Ascending aorta (tissue), 2 donors: ENCODE measurements around the gene NPS. TPM values are rescaled to one million over a fixed set of nuclear protein-coding genes. Genes with fewer than 3 reads are reported as not detected.

Experiments used
- DNase-seq, 2 donors: peaks; one replicate each; pipeline ENCODE4 v3.0.0-alpha.2; 2019; ENCODE audit warnings: low spot score in 2 of 2
- H3K27ac ChIP-seq, 2 donors: fragments of 200-600 bp; sonication (generic); one replicate each; pipeline ENCODE4 v1.5.1; 2016 to 2017; ENCODE audit warnings: mild to moderate bottlenecking in 1 of 2
- H3K27me3 ChIP-seq: fragments of 200-600 bp; sonication (generic); one replicate; pipeline ENCODE4 v1.5.1; 2017
- H3K36me3 ChIP-seq, 2 donors: fragments of 200-600 bp; sonication (generic); one replicate each; pipeline ENCODE4 v1.5.1; 2016
- H3K4me1 ChIP-seq, 2 donors: fragments of 200-600 bp; sonication (generic); one replicate each; pipeline ENCODE4 v1.5.1; 2016 to 2017; ENCODE audit warnings: mild to moderate bottlenecking in 1 of 2
- H3K4me3 ChIP-seq, 2 donors: fragments of 200-600 bp; sonication (generic); one replicate each; pipeline ENCODE4 v1.5.1; 2016 to 2017; ENCODE audit warnings: mild to moderate bottlenecking in 1 of 2
- H3K9me3 ChIP-seq, 2 donors: fragments of 200-600 bp; sonication (generic); one replicate each; pipeline ENCODE4 v1.5.1; 2016
- intact Hi-C: fragments of 100-400 bp; cut with DNase I; formaldehyde crosslinking; loops from one replicate; pipeline ENCODE4 v1.15.1; 2023
- total RNA-seq: library from RNA; depleted of rRNA; stranded (reverse); fragments of >200 nt; gene quantifications from one replicate; pipeline ENCODE4 v1.1.0, GENCODE V29; 2016
- TF ChIP-seq, protein P1 (sequence below), 3 experiments: fragments of 200-600 bp in 2 of 3; fragments of 450-650 bp in 1 of 3; sonication (generic) in 2 of 3; IDR thresholded peaks; one replicate each; pipeline ENCODE4 v1.5.1; 2016 to 2019; ENCODE audit warnings: antibody characterized with exemption in 3 of 3, mild to moderate bottlenecking in 1 of 3, moderate library complexity in 1 of 3

NPS gene
- total RNA-seq, 1 donor from 2014 or later: not detected

DNA sequence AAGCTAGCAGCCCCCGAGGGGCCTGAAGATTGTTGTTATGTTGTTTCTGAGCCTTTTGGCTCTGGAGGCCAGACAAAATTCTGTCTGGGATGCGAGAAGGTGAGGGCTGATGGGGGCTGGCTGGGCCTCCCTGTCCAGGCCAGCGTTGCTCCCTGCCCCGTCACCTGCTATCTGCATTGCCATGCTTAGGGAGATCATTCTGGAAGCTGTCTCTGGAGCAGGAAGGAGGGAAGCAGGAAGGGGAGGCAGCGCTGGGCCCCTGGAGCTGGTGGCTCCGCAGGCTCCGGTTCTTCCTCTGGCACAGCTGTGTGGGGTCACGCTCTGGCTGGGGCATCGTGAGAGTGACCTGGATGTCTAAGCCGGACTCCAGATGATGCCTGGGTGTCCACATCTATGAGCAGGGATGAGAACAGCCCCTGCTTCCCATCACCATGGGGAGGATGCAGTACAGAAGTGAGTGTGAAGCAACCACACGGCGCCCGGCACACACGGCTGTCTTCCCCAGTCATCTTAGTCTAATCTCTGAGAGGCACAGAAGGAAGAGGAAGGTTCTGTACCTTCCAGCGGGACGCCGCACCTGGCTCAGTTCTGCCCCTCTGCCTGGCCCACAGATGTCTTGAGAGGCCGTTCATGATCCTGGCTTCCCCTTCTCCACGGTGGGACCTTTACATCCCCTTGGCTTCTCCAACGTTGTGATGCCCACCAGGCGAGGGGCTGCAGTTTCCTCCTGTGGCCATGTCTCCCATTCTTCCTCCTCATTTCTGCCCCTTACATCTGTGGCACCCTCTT, 11.9 kb upstream of the NPS start:
- TF ChIP-seq, protein P1, sequence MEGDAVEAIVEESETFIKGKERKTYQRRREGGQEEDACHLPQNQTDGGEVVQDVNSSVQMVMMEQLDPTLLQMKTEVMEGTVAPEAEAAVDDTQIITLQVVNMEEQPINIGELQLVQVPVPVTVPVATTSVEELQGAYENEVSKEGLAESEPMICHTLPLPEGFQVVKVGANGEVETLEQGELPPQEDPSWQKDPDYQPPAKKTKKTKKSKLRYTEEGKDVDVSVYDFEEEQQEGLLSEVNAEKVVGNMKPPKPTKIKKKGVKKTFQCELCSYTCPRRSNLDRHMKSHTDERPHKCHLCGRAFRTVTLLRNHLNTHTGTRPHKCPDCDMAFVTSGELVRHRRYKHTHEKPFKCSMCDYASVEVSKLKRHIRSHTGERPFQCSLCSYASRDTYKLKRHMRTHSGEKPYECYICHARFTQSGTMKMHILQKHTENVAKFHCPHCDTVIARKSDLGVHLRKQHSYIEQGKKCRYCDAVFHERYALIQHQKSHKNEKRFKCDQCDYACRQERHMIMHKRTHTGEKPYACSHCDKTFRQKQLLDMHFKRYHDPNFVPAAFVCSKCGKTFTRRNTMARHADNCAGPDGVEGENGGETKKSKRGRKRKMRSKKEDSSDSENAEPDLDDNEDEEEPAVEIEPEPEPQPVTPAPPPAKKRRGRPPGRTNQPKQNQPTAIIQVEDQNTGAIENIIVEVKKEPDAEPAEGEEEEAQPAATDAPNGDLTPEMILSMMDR (IDR thresholded peaks at IDR 0.05): no peak
- H3K36me3 ChIP-seq: no peaks in the 10 kb centered on the region
- intact Hi-C loops: no loop called here
- H3K9me3 ChIP-seq: no peaks in the 10 kb centered on the region
- H3K4me1 ChIP-seq: no peaks in the 10 kb centered on the region
- no peak for DNase-seq
- no peak overlapping the region for H3K4me3 ChIP-seq
- H3K27ac ChIP-seq: no peak overlapping the region
- no peaks in the 10 kb centered on the region for H3K27me3 ChIP-seq

- no peaks in the 10 kb centered on the region for H3K4me1 ChIP-seq
- DNase-seq: no peak
- intact Hi-C loops: no loop called here
- H3K4me3 ChIP-seq: no peak overlapping the region
- no peak overlapping the region for H3K27ac ChIP-seq
- H3K36me3 ChIP-seq: no peaks in the 10 kb centered on the region
- TF ChIP-seq, protein P1 (IDR thresholded peaks at IDR 0.05): no peak
- H3K27me3 ChIP-seq: no peaks in the 10 kb centered on the region
- H3K9me3 ChIP-seq: no peaks in the 10 kb centered on the region
Observed at GRCh38 chr10:127537924-127538323, 11.2 kb upstream of the NPS start.

GRCh38 chr10:127548022-127548421, 1.1 kb upstream of the NPS start:
- TF ChIP-seq, protein P1 (IDR thresholded peaks at IDR 0.05): no peak
- no peak overlapping the region for H3K27ac ChIP-seq
- H3K4me1 ChIP-seq: no peaks in the 10 kb centered on the region
- DNase-seq: no peak
- intact Hi-C loops: no loop called here
- H3K36me3 ChIP-seq: no peaks in the 10 kb centered on the region
- H3K27me3 ChIP-seq: no peaks in the 10 kb centered on the region
- H3K9me3 ChIP-seq: peaks cover 0 to 6% of the 10 kb centered on the region in 2 donors
- H3K4me3 ChIP-seq: no peak overlapping the region

DNA sequence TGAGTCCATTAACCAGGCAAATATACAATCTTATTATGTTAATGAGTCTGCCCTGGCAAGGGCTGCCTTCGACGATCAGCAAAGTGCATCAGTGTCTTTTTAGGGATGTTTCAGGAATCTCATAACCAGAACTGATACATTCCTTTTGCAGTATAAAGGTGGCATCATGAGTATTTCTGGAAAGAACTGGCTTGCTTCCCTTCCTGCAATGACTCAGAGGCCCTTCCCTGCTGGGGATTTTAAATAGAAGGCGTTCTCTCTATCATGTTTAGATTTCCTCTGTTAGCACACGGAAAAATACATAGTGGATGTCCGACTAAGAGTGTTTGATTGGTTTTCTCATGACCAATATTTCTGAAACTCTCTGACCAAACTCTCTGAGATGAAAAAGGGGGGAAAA, 1.8 kb downstream of the NPS start:
- H3K9me3 ChIP-seq: no peaks in the 10 kb centered on the region
- H3K27ac ChIP-seq: no peak overlapping the region
- no peak for DNase-seq
- H3K27me3 ChIP-seq: no peaks in the 10 kb centered on the region
- intact Hi-C loops: no loop called here
- no peaks in the 10 kb centered on the region for H3K36me3 ChIP-seq
- no peak overlapping the region for H3K4me3 ChIP-seq
- no peaks in the 10 kb centered on the region for H3K4me1 ChIP-seq
- TF ChIP-seq, protein P1 (IDR thresholded peaks at IDR 0.05): no peak

- H3K27ac ChIP-seq: no peak overlapping the region
- H3K4me1 ChIP-seq: no peaks in the 10 kb centered on the region
- H3K36me3 ChIP-seq: no peaks in the 10 kb centered on the region
- DNase-seq: no peak
- intact Hi-C loops: no loop called here
- H3K9me3 ChIP-seq: no peaks in the 10 kb centered on the region
- H3K4me3 ChIP-seq: no peak overlapping the region
- H3K27me3 ChIP-seq: no peaks in the 10 kb centered on the region
- TF ChIP-seq, protein P1 (IDR thresholded peaks at IDR 0.05): no peak
Observed at GRCh38 chr10:127552446-127552845, 3.3 kb downstream of the NPS start.
